HEK293 (cell line): ENCODE results near the gene ZSWIM6.

Experiments
- IKZF3 ChIP-seq: fragments of 450-650 bp; IDR thresholded peaks from 2 replicates; pipeline ENCODE4 v1.5.0; 2018; ENCODE audit warnings: missing biosample characterization, mild to moderate bottlenecking, missing genetic modification characterization, moderate library complexity
- KLF8 ChIP-seq: fragments of 450-650 bp; formaldehyde crosslinking; IDR thresholded peaks from 2 replicates; pipeline ENCODE4 v1.5.1; 2016; ENCODE audit warnings: missing biosample characterization, missing genetic modification characterization
- SALL2 ChIP-seq: fragments of 450-650 bp; formaldehyde crosslinking; IDR thresholded peaks from 2 replicates; pipeline ENCODE4 v1.5.0; 2017; ENCODE audit warnings: missing biosample characterization, mild to moderate bottlenecking, missing genetic modification characterization, borderline replicate concordance
- ZEB2 ChIP-seq: fragments of 450-650 bp; formaldehyde crosslinking; IDR thresholded peaks from 2 replicates; pipeline ENCODE4 v1.5.1; 2016; ENCODE audit warnings: missing biosample characterization, missing genetic modification characterization
- ZNF114 ChIP-seq: fragments of 450-650 bp; formaldehyde crosslinking; IDR thresholded peaks from 2 replicates; pipeline ENCODE4 v1.5.0; 2017; ENCODE audit warnings: missing biosample characterization, missing genetic modification characterization
- ZNF121 ChIP-seq: fragments of 450-650 bp; formaldehyde crosslinking; IDR thresholded peaks from 2 replicates; pipeline ENCODE4 v1.5.1; 2016; ENCODE audit warnings: missing biosample characterization, missing genetic modification characterization
- ZNF19 ChIP-seq: fragments of 450-650 bp; formaldehyde crosslinking; IDR thresholded peaks from 2 replicates; pipeline ENCODE4; 2016; ENCODE audit warnings: missing biosample characterization, missing genetic modification characterization, low read depth
- ZNF2 ChIP-seq: fragments of 450-650 bp; formaldehyde crosslinking; IDR thresholded peaks from 2 replicates; pipeline ENCODE4 v1.5.1; 2016; ENCODE audit warnings: missing biosample characterization, missing genetic modification characterization
- ZNF292 ChIP-seq: fragments of 450-650 bp; formaldehyde crosslinking; IDR thresholded peaks from 2 replicates; pipeline ENCODE4 v1.5.1; 2016; ENCODE audit warnings: low read depth, missing biosample characterization, missing genetic modification characterization, borderline replicate concordance
- ZNF324 ChIP-seq: fragments of 450-650 bp; formaldehyde crosslinking; IDR thresholded peaks from 2 replicates; pipeline ENCODE4 v1.5.1; 2016; ENCODE audit warnings: missing biosample characterization, missing genetic modification characterization
- ZNF341 ChIP-seq: fragments of 450-650 bp; formaldehyde crosslinking; IDR thresholded peaks from 2 replicates; pipeline ENCODE4; 2016; ENCODE audit warnings: low read depth, missing biosample characterization, missing genetic modification characterization
- ZNF626 ChIP-seq: fragments of 450-650 bp; sonication (Bioruptor Pico); formaldehyde crosslinking; IDR thresholded peaks from 2 replicates; pipeline ENCODE4 v1.5.1; 2018; ENCODE audit warnings: missing biosample characterization, missing genetic modification characterization, inconsistent platforms
- ZNF747 ChIP-seq: fragments of 450-650 bp; formaldehyde crosslinking; IDR thresholded peaks from 2 replicates; pipeline ENCODE4 v1.5.1; 2016; ENCODE audit warnings: missing biosample characterization, missing genetic modification characterization
- ZNF837 ChIP-seq: fragments of 450-650 bp; formaldehyde crosslinking; IDR thresholded peaks from 2 replicates; pipeline ENCODE4 v1.5.1; 2016; ENCODE audit warnings: missing biosample characterization, missing genetic modification characterization
- TF ChIP-seq, protein P1 (sequence below): fragments of 450-650 bp; formaldehyde crosslinking; IDR thresholded peaks from 2 replicates; pipeline ENCODE4 v1.5.1; 2016; ENCODE audit warnings: missing biosample characterization, missing genetic modification characterization
- TF ChIP-seq, protein P2 (sequence below): fragments of 450-650 bp; formaldehyde crosslinking; IDR thresholded peaks from 2 replicates; pipeline ENCODE4 v1.5.1; 2016; ENCODE audit warnings: missing biosample characterization, missing genetic modification characterization
- TF ChIP-seq, protein P3 (sequence below): fragments of 450-650 bp; formaldehyde crosslinking; IDR thresholded peaks from 2 replicates; pipeline ENCODE4 v1.5.1; 2016; ENCODE audit warnings: missing biosample characterization, missing genetic modification characterization, borderline replicate concordance
- TF ChIP-seq, protein P4 (sequence below): fragments of 450-650 bp; formaldehyde crosslinking; IDR thresholded peaks from 2 replicates; pipeline ENCODE4 v1.5.1; 2016; ENCODE audit warnings: missing biosample characterization, missing genetic modification characterization
- TF ChIP-seq, protein P5 (sequence below): fragments of 450-650 bp; formaldehyde crosslinking; IDR thresholded peaks from 2 replicates; pipeline ENCODE4; 2016; ENCODE audit warnings: missing biosample characterization, missing genetic modification characterization
- TF ChIP-seq, protein P6 (sequence below): fragments of 450-650 bp; formaldehyde crosslinking; IDR thresholded peaks from 2 replicates; pipeline ENCODE4 v1.5.1; 2017; ENCODE audit warnings: missing biosample characterization, missing genetic modification characterization
- TF ChIP-seq, protein P7 (sequence below): fragments of 450-650 bp; formaldehyde crosslinking; IDR thresholded peaks from 2 replicates; pipeline ENCODE4 v1.5.1; 2017; ENCODE audit warnings: missing biosample characterization, mild to moderate bottlenecking, missing genetic modification characterization, moderate library complexity
- TF ChIP-seq, protein P8 (sequence below): fragments of 450-650 bp; formaldehyde crosslinking; IDR thresholded peaks from 2 replicates; pipeline ENCODE4 v1.5.1; 2016; ENCODE audit warnings: missing biosample characterization, missing genetic modification characterization

ZSWIM6 gene

DNA sequence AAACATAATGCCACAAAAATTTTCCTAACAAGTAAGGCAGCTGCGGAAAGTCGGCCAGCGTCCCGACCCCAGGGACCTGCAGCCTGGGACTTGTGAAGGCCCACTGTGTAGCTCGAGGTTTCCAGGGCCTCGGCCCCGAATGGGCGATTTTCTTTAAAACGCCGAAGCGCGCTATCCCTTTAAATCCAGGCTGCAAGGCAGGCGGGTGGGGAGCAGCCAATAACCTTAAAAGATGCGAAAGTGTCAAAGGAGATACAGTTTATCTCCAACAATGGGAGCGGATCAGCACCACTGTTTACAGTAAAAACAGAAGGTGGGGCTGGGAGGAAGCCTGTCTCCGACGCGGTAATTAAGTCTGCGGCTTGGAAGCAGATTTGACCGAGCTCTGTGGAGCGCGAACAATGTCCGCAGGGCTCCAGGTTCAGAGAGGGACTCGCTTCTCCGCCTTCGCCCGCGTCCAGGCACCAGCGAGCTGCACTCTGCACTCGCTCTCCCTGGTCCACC lies 1.7 kb upstream of the ZSWIM6 start (continued):
- TF ChIP-seq KLF8 (tag by site-specific recombination) (no peak), ZNF2 (tag by site-specific recombination) (0 out of 2 replicates have a peak, but pooled peaks have one; percentile 24), ZNF292 (tag by site-specific recombination) (no peak), ZNF121 (tag by site-specific recombination) (no peak), IKZF3 (no peak), SALL2 (no peak), ZNF341 (tag by site-specific recombination) (no peak), ZNF324 (tag by site-specific recombination) (no peak), ZNF19 (tag by site-specific recombination) (no peak), ZNF114 (no peak), ZNF626 (tag by site-specific recombination) (no peak), ZNF747 (tag by site-specific recombination) (no peak), ZNF837 (tag by site-specific recombination) (no peak), ZEB2 (tag by site-specific recombination) (peak; percentile 20; the same call in 1 of the 2 replicates)
- TF ChIP-seq, protein P1, sequence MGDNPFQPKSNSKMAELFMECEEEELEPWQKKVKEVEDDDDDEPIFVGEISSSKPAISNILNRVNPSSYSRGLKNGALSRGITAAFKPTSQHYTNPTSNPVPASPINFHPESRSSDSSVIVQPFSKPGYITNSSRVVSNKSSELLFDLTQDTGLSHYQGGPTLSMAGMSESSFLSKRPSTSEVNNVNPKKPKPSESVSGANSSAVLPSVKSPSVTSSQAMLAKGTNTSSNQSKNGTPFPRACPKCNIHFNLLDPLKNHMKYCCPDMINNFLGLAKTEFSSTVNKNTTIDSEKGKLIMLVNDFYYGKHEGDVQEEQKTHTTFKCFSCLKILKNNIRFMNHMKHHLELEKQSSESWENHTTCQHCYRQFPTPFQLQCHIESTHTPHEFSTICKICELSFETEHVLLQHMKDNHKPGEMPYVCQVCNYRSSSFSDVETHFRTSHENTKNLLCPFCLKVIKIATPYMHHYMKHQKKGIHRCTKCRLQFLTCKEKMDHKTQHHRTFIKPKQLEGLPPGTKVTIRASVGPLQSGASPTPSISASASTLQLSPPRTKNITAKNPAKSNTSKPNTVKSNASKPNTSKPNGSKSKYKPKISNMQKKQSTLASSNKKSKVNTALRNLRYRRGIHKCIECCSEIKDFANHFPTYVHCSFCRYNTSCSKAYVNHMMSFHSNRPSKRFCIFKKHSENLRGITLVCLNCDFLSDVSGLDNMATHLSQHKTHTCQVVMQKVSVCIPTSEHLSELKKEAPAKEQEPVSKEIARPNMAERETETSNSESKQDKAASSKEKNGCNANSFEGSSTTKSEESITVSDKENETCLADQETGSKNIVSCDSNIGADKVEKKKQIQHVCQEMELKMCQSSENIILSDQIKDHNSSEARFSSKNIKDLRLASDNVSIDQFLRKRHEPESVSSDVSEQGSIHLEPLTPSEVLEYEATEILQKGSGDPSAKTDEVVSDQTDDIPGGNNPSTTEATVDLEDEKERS (tag by site-specific recombination): no peak
- TF ChIP-seq, protein P2, sequence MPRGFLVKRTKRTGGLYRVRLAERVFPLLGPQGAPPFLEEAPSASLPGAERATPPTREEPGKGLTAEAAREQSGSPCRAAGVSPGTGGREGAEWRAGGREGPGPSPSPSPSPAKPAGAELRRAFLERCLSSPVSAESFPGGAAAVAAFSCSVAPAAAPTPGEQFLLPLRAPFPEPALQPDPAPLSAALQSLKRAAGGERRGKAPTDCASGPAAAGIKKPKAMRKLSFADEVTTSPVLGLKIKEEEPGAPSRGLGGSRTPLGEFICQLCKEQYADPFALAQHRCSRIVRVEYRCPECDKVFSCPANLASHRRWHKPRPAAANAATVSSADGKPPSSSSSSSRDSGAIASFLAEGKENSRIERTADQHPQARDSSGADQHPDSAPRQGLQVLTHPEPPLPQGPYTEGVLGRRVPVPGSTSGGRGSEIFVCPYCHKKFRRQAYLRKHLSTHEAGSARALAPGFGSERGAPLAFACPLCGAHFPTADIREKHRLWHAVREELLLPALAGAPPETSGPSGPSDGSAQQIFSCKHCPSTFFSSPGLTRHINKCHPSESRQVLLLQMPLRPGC (tag by site-specific recombination): no peak
- TF ChIP-seq, protein P3, sequence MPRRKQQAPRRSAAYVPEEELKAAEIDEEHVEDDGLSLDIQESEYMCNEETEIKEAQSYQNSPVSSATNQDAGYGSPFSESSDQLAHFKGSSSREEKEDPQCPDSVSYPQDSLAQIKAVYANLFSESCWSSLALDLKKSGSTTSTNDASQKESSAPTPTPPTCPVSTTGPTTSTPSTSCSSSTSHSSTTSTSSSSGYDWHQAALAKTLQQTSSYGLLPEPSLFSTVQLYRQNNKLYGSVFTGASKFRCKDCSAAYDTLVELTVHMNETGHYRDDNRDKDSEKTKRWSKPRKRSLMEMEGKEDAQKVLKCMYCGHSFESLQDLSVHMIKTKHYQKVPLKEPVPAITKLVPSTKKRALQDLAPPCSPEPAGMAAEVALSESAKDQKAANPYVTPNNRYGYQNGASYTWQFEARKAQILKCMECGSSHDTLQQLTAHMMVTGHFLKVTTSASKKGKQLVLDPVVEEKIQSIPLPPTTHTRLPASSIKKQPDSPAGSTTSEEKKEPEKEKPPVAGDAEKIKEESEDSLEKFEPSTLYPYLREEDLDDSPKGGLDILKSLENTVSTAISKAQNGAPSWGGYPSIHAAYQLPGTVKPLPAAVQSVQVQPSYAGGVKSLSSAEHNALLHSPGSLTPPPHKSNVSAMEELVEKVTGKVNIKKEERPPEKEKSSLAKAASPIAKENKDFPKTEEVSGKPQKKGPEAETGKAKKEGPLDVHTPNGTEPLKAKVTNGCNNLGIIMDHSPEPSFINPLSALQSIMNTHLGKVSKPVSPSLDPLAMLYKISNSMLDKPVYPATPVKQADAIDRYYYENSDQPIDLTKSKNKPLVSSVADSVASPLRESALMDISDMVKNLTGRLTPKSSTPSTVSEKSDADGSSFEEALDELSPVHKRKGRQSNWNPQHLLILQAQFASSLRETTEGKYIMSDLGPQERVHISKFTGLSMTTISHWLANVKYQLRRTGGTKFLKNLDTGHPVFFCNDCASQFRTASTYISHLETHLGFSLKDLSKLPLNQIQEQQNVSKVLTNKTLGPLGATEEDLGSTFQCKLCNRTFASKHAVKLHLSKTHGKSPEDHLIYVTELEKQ (tag by site-specific recombination): no peak
- TF ChIP-seq, protein P4, sequence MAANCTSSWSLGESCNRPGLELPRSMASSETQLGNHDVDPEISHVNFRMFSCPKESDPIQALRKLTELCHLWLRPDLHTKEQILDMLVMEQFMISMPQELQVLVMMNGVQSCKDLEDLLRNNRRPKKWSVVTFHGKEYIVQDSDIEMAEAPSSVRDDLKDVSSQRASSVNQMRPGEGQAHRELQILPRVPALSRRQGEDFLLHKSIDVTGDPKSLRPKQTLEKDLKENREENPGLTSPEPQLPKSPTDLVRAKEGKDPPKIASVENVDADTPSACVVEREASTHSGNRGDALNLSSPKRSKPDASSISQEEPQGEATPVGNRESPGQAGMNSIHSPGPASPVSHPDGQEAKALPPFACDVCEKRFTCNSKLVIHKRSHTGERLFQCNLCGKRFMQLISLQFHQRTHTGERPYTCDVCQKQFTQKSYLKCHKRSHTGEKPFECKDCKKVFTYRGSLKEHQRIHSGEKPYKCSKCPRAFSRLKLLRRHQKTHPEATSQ (tag by site-specific recombination): no peak
- TF ChIP-seq, protein P5, sequence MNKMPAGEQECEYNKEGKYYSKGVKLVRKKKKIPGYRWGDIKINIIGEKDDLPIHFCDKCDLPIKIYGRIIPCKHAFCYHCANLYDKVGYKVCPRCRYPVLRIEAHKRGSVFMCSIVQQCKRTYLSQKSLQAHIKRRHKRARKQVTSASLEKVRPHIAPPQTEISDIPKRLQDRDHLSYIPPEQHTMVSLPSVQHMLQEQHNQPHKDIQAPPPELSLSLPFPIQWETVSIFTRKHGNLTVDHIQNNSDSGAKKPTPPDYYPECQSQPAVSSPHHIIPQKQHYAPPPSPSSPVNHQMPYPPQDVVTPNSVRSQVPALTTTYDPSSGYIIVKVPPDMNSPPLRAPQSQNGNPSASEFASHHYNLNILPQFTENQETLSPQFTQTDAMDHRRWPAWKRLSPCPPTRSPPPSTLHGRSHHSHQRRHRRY (tag by site-specific recombination): no peak
- TF ChIP-seq, protein P6, sequence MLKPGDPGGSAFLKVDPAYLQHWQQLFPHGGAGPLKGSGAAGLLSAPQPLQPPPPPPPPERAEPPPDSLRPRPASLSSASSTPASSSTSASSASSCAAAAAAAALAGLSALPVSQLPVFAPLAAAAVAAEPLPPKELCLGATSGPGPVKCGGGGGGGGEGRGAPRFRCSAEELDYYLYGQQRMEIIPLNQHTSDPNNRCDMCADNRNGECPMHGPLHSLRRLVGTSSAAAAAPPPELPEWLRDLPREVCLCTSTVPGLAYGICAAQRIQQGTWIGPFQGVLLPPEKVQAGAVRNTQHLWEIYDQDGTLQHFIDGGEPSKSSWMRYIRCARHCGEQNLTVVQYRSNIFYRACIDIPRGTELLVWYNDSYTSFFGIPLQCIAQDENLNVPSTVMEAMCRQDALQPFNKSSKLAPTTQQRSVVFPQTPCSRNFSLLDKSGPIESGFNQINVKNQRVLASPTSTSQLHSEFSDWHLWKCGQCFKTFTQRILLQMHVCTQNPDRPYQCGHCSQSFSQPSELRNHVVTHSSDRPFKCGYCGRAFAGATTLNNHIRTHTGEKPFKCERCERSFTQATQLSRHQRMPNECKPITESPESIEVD (tag by site-specific recombination): peak; percentile 29; the same call in 1 of the 2 replicates
- TF ChIP-seq, protein P7, sequence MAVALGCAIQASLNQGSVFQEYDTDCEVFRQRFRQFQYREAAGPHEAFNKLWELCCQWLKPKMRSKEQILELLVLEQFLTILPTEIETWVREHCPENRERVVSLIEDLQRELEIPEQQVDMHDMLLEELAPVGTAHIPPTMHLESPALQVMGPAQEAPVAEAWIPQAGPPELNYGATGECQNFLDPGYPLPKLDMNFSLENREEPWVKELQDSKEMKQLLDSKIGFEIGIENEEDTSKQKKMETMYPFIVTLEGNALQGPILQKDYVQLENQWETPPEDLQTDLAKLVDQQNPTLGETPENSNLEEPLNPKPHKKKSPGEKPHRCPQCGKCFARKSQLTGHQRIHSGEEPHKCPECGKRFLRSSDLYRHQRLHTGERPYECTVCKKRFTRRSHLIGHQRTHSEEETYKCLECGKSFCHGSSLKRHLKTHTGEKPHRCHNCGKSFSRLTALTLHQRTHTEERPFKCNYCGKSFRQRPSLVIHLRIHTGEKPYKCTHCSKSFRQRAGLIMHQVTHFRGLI (tag by site-specific recombination): no peak
- TF ChIP-seq, protein P8, sequence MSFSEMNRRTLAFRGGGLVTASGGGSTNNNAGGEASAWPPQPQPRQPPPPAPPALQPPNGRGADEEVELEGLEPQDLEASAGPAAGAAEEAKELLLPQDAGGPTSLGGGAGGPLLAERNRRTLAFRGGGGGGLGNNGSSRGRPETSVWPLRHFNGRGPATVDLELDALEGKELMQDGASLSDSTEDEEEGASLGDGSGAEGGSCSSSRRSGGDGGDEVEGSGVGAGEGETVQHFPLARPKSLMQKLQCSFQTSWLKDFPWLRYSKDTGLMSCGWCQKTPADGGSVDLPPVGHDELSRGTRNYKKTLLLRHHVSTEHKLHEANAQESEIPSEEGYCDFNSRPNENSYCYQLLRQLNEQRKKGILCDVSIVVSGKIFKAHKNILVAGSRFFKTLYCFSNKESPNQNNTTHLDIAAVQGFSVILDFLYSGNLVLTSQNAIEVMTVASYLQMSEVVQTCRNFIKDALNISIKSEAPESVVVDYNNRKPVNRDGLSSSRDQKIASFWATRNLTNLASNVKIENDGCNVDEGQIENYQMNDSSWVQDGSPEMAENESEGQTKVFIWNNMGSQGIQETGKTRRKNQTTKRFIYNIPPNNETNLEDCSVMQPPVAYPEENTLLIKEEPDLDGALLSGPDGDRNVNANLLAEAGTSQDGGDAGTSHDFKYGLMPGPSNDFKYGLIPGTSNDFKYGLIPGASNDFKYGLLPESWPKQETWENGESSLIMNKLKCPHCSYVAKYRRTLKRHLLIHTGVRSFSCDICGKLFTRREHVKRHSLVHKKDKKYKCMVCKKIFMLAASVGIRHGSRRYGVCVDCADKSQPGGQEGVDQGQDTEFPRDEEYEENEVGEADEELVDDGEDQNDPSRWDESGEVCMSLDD: no peak
